T-helper 2 cell treated with Interferon-gamma antibody and Interleukin-4, amounts not matched to agents 5 μg/mL and 100 μg/mL, for 36 hours (primary cell): ENCODE results near the gene CLEC18A.
"Not testable (repeated sequence)": the region's sequence is repeated elsewhere in the genome, so short reads cannot be mapped to it uniquely, and the experiment has no call there.

Experiments used
- DNase-seq: peaks from one replicate; pipeline ENCODE4 v3.0.0; 2021; ENCODE audit warnings: low spot score
- H3K27ac Mint-ChIP-seq: one replicate; pipeline ENCODE4 v1.8.0; 2021; ENCODE audit warnings: mild to moderate bottlenecking, mixed read lengths
- H3K27me3 Mint-ChIP-seq: one replicate; pipeline ENCODE4 v1.8.0; 2021; ENCODE audit warnings: low read depth, mixed read lengths
- H3K36me3 Mint-ChIP-seq: one replicate; pipeline ENCODE4 v1.8.0; 2021; ENCODE audit warnings: low read depth, mixed read lengths
- H3K4me1 Mint-ChIP-seq: one replicate; pipeline ENCODE4 v1.8.0; 2021; ENCODE audit warnings: low read depth, mixed read lengths
- H3K4me3 Mint-ChIP-seq: one replicate; pipeline ENCODE4 v1.8.0; 2022; ENCODE audit warnings: mild to moderate bottlenecking, moderate library complexity, mixed read lengths
- H3K9me3 Mint-ChIP-seq: one replicate; pipeline ENCODE4 v1.8.0; 2021; ENCODE audit warnings: mixed read lengths

The CLEC18A gene

DNA sequence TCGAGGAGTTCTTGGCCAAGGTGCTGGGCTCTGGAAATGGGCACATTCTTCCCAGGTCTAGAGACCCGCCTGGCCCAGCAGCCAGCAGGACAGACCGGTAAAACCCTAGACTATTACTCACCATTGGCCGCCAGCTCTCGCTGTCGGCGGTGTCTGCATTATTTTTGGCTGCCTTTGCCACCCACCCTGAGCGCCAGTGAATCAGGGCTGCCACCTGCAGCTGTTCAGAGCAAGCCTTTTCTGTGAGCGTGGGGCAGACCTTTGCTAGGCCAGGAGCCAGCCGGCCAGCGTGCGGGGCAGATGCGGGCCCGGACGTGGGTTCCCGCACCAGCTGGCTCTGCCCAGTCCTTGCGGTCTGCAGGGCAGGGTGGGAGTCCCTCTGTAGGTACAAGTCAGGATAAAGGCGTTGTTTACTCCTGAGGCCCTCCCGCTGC, 15.8 kb upstream of the CLEC18A start:
- Mint-ChIP-seq H3K27ac (no peak overlapping the region), H3K9me3 (no peaks in the 10 kb centered on the region), H3K27me3 (no peaks in the 10 kb centered on the region), H3K4me3 (no peak overlapping the region), H3K36me3 (peaks cover 23% of the 10 kb centered on the region), H3K4me1 (no peaks in the 10 kb centered on the region)
- DNase-seq: no peak

DNA sequence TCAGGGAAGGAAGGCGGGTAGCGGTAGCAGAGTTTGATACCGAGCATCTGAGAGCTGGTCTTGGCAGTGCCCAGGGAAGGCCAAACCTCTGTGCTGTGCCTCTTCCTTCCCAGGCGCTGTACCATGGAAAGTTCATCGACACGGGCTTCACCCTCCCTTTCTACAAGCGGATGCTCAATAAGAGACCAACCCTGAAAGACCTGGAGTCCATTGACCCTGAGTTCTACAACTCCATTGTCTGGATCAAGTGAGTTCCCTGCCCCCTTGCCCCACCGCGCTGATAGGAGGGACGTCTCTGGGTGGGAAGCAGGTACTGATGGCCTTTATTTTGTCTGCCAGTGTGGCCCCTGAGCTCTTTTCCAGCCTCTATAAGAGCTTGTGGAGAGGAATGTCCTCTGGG, 15.4 kb upstream of the CLEC18A start:
- Mint-ChIP-seq H3K27me3 (no peaks in the 10 kb centered on the region), H3K9me3 (no peaks in the 10 kb centered on the region), H3K36me3 (peaks cover 23% of the 10 kb centered on the region), H3K4me1 (no peaks in the 10 kb centered on the region), H3K27ac (no peak overlapping the region), H3K4me3 (no peak overlapping the region)
- DNase-seq: no peak

GRCh38 chr16:69936252-69936651, 14.9 kb upstream of the CLEC18A start:
- DNase-seq: no peak
- no peaks in the 10 kb centered on the region for H3K9me3 Mint-ChIP-seq
- H3K4me3 Mint-ChIP-seq: no peak overlapping the region
- H3K27ac Mint-ChIP-seq: no peak overlapping the region
- no peaks in the 10 kb centered on the region for H3K27me3 Mint-ChIP-seq
- no peaks in the 10 kb centered on the region for H3K4me1 Mint-ChIP-seq
- peaks cover 19% of the 10 kb centered on the region for H3K36me3 Mint-ChIP-seq

GRCh38 chr16:69936751-69937211, 14.4 kb upstream of the CLEC18A start:
- Mint-ChIP-seq H3K27ac (no peak overlapping the region), H3K36me3 (peaks cover 17% of the 10 kb centered on the region), H3K9me3 (no peaks in the 10 kb centered on the region), H3K4me1 (no peaks in the 10 kb centered on the region), H3K4me3 (no peak overlapping the region), H3K27me3 (no peaks in the 10 kb centered on the region)
- DNase-seq: no peak

DNA sequence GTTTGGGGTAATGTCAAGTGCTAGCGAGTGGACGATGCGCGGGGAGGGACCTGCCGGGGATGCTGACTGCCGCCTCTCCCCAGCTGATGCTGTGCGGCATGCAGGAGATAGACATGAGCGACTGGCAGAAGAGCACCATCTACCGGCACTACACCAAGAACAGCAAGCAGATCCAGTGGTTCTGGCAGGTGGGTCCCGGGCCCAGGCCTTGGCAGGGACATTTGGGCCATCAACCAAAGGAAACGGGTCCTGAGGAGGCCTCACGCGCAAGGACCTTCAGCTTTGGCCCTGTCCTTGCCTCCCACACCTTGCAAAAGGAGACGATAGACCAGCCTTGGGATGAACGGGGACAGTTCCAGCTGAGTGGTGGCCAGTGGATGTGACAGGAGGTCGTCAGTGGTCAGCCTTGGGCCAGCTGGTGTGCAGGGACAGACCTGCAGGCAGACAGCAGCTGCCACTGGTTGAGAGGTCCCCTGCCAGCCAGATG, 13.6 kb upstream of the CLEC18A start:
- Mint-ChIP-seq H3K9me3 (no peaks in the 10 kb centered on the region), H3K36me3 (peaks cover 17% of the 10 kb centered on the region), H3K27ac (no peak overlapping the region), H3K27me3 (no peaks in the 10 kb centered on the region), H3K4me3 (no peak overlapping the region), H3K4me1 (no peaks in the 10 kb centered on the region)
- DNase-seq: no peak

- H3K36me3 Mint-ChIP-seq: peaks cover 13% of the 10 kb centered on the region
- no peak for DNase-seq
- no peaks in the 10 kb centered on the region for H3K9me3 Mint-ChIP-seq
- no peak overlapping the region for H3K27ac Mint-ChIP-seq
- H3K27me3 Mint-ChIP-seq: no peaks in the 10 kb centered on the region
- no peak overlapping the region for H3K4me3 Mint-ChIP-seq
- H3K4me1 Mint-ChIP-seq: no peaks in the 10 kb centered on the region
These were observed 11.9 kb upstream of the CLEC18A start for GRCh38 chr16:69938981-69939820.

DNA sequence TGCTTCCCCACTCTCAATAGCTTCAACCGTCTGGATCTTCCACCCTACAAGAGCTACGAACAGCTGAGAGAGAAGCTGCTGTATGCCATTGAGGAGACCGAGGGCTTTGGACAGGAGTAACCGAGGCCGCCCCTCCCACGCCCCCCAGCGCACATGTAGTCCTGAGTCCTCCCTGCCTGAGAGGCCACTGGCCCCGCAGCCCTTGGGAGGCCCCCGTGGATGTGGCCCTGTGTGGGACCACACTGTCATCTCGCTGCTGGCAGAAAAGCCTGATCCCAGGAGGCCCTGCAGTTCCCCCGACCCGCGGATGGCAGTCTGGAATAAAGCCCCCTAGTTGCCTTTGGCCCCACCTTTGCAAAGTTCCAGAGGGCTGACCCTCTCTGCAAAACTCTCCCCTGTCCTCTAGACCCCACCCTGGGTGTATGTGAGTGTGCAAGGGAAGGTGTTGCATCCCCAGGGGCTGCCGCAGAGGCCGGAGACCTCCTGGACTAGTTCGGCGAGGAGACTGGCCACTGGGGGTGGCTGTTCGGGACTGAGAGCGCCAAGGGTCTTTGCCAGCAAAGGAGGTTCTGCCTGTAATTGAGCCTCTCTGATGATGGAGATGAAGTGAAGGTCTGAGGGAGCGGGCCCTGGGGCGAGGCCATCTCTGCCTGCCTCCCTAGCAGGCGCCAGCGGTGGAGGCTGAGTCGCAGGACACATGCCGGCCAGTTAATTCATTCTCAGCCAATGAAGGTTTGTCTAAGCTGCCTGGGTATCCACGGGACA, 11.1 kb upstream of the CLEC18A start:
- Mint-ChIP-seq H3K9me3 (no peaks in the 10 kb centered on the region), H3K27me3 (no peaks in the 10 kb centered on the region), H3K27ac (no peak overlapping the region), H3K4me1 (no peaks in the 10 kb centered on the region), H3K4me3 (no peak overlapping the region), H3K36me3 (peaks cover 13% of the 10 kb centered on the region)
- DNase-seq: no peak

GRCh38 chr16:69940676-69941075, 10.5 kb upstream of the CLEC18A start:
- Mint-ChIP-seq H3K4me1 (no peaks in the 10 kb centered on the region), H3K27me3 (no peaks in the 10 kb centered on the region), H3K9me3 (no peaks in the 10 kb centered on the region), H3K27ac (no peak overlapping the region), H3K36me3 (peaks cover 13% of the 10 kb centered on the region), H3K4me3 (no peak overlapping the region)
- no peak for DNase-seq

DNA sequence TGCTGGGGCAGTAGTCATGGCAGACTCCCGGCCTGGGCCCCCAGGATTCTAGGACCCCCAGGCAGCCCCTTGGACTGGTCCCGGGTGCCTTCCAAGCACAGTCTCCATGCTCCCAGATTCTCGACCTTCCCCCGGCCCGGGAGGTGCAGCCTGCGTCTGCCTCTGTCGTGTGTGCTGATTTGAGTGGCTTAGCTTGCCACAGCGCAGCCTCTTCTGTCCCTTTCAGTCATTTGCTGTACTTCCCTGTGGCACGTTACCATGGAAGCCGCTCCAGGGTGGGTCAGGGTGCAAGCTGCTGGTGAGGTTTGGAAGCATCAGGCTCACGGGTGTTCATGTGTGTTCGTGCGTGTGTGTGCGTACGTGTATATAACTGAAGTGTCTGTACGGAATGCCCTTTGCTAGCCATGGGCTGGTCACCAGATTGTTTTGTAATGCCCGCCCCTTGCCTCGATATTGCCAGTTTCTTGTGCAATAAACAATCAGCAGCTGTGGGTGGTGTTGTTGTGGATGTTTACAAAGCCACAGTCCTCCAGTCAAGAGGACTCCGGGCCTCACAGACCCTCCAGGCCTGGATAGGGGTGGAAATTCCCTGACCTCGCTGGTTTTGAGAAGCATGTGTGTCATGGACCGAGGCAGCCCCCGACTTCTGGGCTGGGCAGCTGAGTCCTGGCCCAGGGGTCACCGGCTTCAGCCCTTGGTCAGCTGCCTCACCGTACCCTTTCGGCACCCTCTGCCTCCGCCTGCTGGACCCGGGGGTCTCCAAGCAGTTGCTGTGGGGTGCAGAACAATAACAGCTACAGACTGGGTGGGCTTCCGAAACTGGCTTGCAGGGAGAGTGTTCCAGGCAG, 9.7 kb upstream of the CLEC18A start:
- Mint-ChIP-seq H3K4me3 (no peak overlapping the region), H3K9me3 (no peaks in the 10 kb centered on the region), H3K27me3 (no peaks in the 10 kb centered on the region), H3K36me3 (peaks cover 9% of the 10 kb centered on the region), H3K27ac (no peak overlapping the region), H3K4me1 (no peaks in the 10 kb centered on the region)
- DNase-seq: no peak

GRCh38 chr16:69942099-69942491, 9.0 kb upstream of the CLEC18A start:
- H3K9me3 Mint-ChIP-seq: no peaks in the 10 kb centered on the region
- H3K4me3 Mint-ChIP-seq: no peak overlapping the region
- no peaks in the 10 kb centered on the region for H3K4me1 Mint-ChIP-seq
- DNase-seq: no peak
- no peaks in the 10 kb centered on the region for H3K27me3 Mint-ChIP-seq
- H3K27ac Mint-ChIP-seq: no peak overlapping the region
- H3K36me3 Mint-ChIP-seq: peaks cover 9% of the 10 kb centered on the region

GRCh38 chr16:69942627-69943170, 8.4 kb upstream of the CLEC18A start:
- H3K9me3 Mint-ChIP-seq: no peaks in the 10 kb centered on the region
- DNase-seq: no peak
- no peaks in the 10 kb centered on the region for H3K4me1 Mint-ChIP-seq
- peaks cover 6% of the 10 kb centered on the region for H3K36me3 Mint-ChIP-seq
- no peak overlapping the region for H3K27ac Mint-ChIP-seq
- no peaks in the 10 kb centered on the region for H3K27me3 Mint-ChIP-seq
- H3K4me3 Mint-ChIP-seq: no peak overlapping the region

DNA sequence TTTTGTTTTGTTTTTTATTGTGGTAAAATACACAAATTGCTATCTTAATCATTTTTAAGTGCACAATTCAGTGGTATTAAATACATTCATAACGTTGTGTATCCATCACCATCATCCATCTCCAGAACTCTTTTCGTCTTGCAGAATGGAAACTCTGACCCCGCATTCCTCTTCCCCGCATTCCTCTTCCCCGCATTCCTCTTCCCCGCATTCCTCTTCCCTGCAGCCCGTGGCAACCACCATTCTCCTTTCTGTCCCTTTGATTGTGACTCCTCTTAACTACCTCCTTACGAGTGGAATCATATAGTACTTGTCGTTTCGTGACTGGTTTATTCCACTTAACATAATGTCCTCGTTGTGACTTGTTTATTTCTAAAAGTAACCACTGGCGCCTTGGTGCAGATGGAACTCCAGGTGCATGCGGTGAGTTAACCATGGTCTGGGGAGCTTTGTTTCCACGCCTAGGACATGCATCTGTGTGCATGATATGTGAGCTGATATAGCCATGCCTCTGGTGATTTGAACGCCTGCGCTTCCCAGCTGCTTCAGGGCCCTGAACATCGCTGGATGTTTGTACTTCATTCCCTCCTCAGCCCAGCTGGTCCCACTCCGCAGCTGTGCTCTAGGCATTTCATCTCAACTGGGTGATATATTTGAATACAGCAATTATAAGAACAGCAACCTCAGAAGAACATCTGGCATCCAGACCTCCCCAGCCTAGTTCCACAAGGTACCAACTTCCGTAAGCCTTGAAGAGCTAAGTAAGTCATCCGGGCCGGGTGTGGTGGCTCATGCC, 7.7 kb upstream of the CLEC18A start:
- DNase-seq, H3K9me3 Mint-ChIP-seq, H3K36me3 Mint-ChIP-seq, H3K4me3 Mint-ChIP-seq, H3K27me3 Mint-ChIP-seq, H3K27ac Mint-ChIP-seq, H3K4me1 Mint-ChIP-seq: not testable (repeated sequence)

GRCh38 chr16:69950411-69950810, 723 bp upstream of the CLEC18A start:
- H3K27me3 Mint-ChIP-seq, H3K4me3 Mint-ChIP-seq, H3K36me3 Mint-ChIP-seq, H3K27ac Mint-ChIP-seq, H3K9me3 Mint-ChIP-seq, DNase-seq, H3K4me1 Mint-ChIP-seq: not testable (repeated sequence)
